BLaER1 treated with 17β-estradiol and CSF1 and Interleukin-3, amounts not matched to agents 10 nM and 100 nM (cell line): ENCODE results near the gene IPO5.

Experiments used
- H3K27ac ChIP-seq, 11 experiments: shearing (Covaris generic); formaldehyde crosslinking; 2 replicates each; pipeline ENCODE4 v1.8.1; 2022
- H3K27me3 ChIP-seq, 11 experiments: shearing (Covaris generic); formaldehyde crosslinking; 2 replicates each; pipeline ENCODE4 v1.8.1; 2022
- H3K36me3 ChIP-seq, 11 experiments: shearing (Covaris generic); formaldehyde crosslinking; 2 replicates each; pipeline ENCODE4 v1.8.1; 2022
- H3K4me1 ChIP-seq, 10 experiments: shearing (Covaris generic); formaldehyde crosslinking; 2 replicates each; pipeline ENCODE4 v1.8.1; 2022
- H3K4me2 ChIP-seq, 11 experiments: shearing (Covaris generic); formaldehyde crosslinking; 2 replicates each; pipeline ENCODE4 v1.8.1; 2022
- H3K4me3 ChIP-seq, 10 experiments: shearing (Covaris generic); formaldehyde crosslinking; 2 replicates each; pipeline ENCODE4 v1.8.1; 2022
- H3K9ac ChIP-seq, 11 experiments: shearing (Covaris generic); formaldehyde crosslinking; 2 replicates each; pipeline ENCODE4 v1.8.1; 2022
- H3K9me3 ChIP-seq, 11 experiments: shearing (Covaris generic); formaldehyde crosslinking; replicated peaks in 1 of 11; 2 replicates each; pipeline ENCODE4 v1.8.1; 2022
- H4K20me1 ChIP-seq, 11 experiments: shearing (Covaris generic); formaldehyde crosslinking; 2 replicates each; pipeline ENCODE4 v1.8.1; 2022
- Cebpa-rat ChIP-seq, 11 experiments: shearing (Covaris generic); IDR thresholded peaks; 2 replicates each; pipeline ENCODE4 v1.8.1; 2022

Gene IPO5

DNA sequence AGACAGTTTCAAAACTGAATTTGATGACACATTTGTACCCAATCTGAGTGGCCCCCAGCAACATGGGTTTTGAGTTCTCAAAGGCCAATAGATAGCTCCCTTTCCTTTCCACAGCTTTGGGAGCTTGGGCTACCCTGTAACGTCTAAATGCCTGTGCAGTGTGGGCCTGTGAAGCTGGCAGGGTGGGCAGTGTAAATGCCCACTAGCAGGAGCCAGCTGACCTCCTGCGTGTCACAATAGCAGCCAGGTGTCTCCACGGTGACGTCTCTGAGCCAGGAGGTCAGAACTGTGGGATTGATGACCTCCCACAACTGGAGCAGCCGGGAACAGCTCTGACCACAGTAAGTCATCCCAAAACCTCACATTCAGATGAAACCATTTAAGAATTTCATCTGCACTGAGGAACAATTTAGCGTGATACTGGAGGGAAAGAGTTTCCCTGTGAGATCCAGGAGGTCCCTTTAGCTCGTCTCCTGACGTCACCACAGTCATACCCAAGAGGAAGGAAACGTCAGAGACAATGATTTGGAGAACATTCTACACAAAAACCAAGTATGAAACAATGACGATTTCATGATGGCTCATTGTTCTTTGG lies at the start of gene IPO5:
Gene IPO5 (plus strand): TSS at position 300 of the 595 bp plus-strand sequence. CDS start 23,022 bp downstream, outside the sequence.
- H3K4me2 ChIP-seq: peak within 1 kb of the TSS in 5 of 11 experiments; percentile 11 to 34 (median 24); a peak in 3 of 22 replicates
- no peak within 1 kb of the TSS for H3K9ac ChIP-seq
- no peak within 1 kb of the TSS for H3K27ac ChIP-seq
- no peak for TF ChIP-seq Cebpa-rat (IDR thresholded peaks at IDR 0.05)
- no peaks in the 10 kb centered on the region for H4K20me1 ChIP-seq
- H3K4me3 ChIP-seq: no peak within 1 kb of the TSS
- H3K9me3 ChIP-seq: peaks cover 17 to 34% (median 24%) of the 10 kb centered on the region in 11 experiments; a peak in 21 of 22 replicates
- no peaks in the 10 kb centered on the region for H3K27me3 ChIP-seq
- peaks cover 0 to 14% (median 3%) of the 10 kb centered on the region in 10 experiments; a peak in 7 of 20 replicates for H3K4me1 ChIP-seq
- H3K36me3 ChIP-seq: no peaks in the 10 kb centered on the region

DNA sequence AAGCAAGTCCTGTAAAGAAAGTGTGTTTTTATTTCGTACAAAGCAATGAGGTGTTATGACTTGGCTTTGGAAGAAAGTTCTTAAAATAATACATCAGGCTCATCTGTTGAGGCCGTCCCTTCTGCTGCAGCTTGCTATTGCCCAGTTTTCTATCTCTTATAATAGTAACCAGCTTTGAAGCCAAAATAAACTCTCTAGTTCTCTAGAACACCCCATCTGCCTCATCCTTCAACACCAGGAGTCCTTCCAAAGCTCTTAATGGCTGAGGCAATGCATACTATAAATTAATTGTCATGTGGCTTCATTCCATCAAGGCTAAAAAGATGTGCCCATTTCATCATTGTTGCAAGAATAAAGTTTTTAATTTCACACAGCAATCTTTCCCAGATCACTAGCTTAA lies 49.4 kb upstream of the IPO5 start:
- Histone ChIP-seq H4K20me1 (no peaks in the 10 kb centered on the region), H3K4me3 (no peak overlapping the region), H3K27ac (no peak overlapping the region), H3K27me3 (no peaks in the 10 kb centered on the region), H3K9ac (no peak overlapping the region), H3K9me3 (peaks cover 0 to 20% (median 0%) of the 10 kb centered on the region in 11 experiments; a peak in 6 of 22 replicates), H3K4me1 (0 out of 20 replicates have a peak, but pooled peaks cover 0 to 6% (median 0%) of the 10 kb centered on the region in 10 experiments), H3K4me2 (no peak overlapping the region), H3K36me3 (no peaks in the 10 kb centered on the region)
- no peak for TF ChIP-seq Cebpa-rat (IDR thresholded peaks at IDR 0.05)

DNA sequence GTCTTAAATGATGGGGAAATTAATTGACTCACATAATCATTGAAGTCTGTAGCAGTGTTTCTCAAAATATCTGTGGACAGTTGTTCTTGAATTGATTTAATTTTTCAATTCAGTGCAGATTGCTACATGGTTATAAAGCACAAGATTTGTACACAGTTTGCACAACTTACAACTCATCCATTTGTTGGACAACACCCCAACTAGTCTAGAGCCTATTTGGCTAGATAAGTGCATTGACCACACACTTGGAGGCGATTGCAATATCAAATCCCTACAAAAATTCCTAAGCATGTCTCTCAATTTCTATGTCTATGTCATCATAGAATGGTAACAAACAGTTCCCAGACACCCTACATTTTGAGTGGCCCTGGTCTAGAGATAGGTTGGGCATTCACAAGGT lies 48.0 kb upstream of the IPO5 start:
- Histone ChIP-seq H3K4me1 (0 out of 20 replicates have a peak, but pooled peaks cover 0 to 6% (median 0%) of the 10 kb centered on the region in 10 experiments), H3K9ac (no peak overlapping the region), H3K9me3 (peaks cover 0 to 21% (median 1%) of the 10 kb centered on the region in 11 experiments; a peak in 7 of 22 replicates), H3K27ac (no peak overlapping the region), H3K36me3 (no peaks in the 10 kb centered on the region), H4K20me1 (no peaks in the 10 kb centered on the region), H3K27me3 (no peaks in the 10 kb centered on the region), H3K4me2 (no peak overlapping the region), H3K4me3 (no peak overlapping the region)
- no peak for TF ChIP-seq Cebpa-rat (IDR thresholded peaks at IDR 0.05)

DNA sequence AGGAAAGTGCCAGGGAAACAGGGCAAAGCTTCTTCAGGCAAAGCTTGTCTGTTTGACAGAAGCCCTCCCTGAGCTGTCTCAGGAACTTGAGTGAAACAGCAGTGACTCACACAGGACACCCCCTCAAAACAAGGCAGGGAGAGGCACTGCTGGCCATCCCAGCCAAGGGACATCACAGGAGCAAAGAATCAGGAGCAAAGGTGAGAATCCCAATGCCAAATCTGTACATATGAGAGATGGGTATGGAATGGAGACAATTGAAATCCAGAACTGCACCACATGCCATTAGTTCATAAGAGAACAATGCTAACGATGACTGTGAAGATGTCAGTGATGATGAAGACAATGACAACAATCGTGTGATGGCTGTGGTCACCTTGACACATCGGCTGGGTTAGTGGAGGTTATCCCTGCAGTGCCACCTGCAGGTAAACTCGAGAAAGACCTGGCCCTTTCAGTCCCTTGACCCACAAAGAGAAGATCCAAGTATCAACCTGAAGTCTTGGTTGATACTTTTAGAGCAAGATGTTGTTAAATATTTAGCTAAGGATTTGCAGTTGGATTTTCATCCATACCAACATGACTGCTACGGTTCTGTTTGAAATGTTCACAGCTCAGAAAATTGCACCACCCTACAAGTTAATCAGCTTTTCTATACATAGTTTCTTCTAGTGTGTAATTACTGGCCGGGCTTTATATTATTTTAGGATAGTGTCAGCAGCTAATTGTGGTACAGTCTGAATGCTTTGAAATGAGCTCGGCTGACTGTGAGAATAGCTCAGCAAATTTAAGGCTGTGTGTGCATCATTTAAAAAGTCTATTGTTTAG lies 42.0 kb upstream of the IPO5 start:
- H3K4me2 ChIP-seq: no peak overlapping the region
- H3K9ac ChIP-seq: no peak overlapping the region
- peaks cover 18 to 49% (median 32%) of the 10 kb centered on the region in 11 experiments; a peak in 21 of 22 replicates for H3K9me3 ChIP-seq
- H3K4me3 ChIP-seq: no peak overlapping the region
- H3K27me3 ChIP-seq: no peaks in the 10 kb centered on the region
- H3K4me1 ChIP-seq: 0 out of 20 replicates have a peak, but pooled peaks cover 0 to 6% (median 0%) of the 10 kb centered on the region in 10 experiments
- H3K36me3 ChIP-seq: no peaks in the 10 kb centered on the region
- no peak overlapping the region for H3K27ac ChIP-seq
- no peak for TF ChIP-seq Cebpa-rat (IDR thresholded peaks at IDR 0.05)
- no peaks in the 10 kb centered on the region for H4K20me1 ChIP-seq

DNA sequence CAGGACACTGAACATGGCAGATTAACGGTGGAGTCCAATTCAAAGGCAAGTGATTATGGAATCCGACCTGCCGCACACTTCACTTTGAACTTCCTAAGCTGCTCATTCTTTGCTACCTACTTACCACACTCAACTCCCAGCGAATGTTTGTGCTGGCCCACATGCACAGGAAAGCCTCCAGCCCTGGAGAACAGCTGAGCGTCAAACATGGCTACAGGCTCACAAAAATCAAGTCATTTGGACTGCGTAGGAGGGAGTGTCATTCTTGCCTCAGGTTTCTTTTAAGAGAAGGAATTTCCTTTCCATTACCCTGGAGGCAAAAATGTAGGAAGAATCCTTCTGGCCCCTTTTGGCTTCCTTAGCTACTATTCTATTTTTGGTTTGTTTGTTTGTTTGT lies 41.3 kb upstream of the IPO5 start:
- Histone ChIP-seq H3K4me2 (no peak overlapping the region), H3K27ac (no peak overlapping the region), H3K36me3 (no peaks in the 10 kb centered on the region), H3K9ac (no peak overlapping the region), H4K20me1 (no peaks in the 10 kb centered on the region), H3K9me3 (peaks cover 19 to 54% (median 34%) of the 10 kb centered on the region in 11 experiments; a peak in 21 of 22 replicates), H3K27me3 (no peaks in the 10 kb centered on the region), H3K4me1 (0 out of 20 replicates have a peak, but pooled peaks cover 0 to 6% (median 0%) of the 10 kb centered on the region in 10 experiments), H3K4me3 (no peak overlapping the region)
- no peak for TF ChIP-seq Cebpa-rat (IDR thresholded peaks at IDR 0.05)

DNA sequence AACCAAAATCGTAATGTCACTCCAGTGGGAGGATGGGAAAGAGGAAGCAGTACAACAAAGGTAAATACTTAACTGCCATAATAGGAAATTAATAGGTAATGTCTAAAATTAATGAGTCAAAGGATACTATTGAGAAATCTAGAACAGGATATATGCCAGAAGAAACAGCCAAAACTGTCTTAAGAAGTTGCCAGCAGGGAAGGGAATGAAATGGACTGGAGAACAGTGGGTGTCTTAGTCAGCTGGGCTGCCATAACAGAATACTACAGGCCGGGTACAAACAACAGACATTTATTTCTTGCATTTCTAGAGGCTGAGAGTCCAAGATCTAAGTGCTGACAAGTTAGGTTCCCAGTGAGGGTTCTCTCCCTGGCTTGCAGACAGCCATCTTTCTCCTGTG lies 40.3 kb upstream of the IPO5 start:
- no peak for TF ChIP-seq Cebpa-rat (IDR thresholded peaks at IDR 0.05)
- no peak overlapping the region for H3K4me3 ChIP-seq
- H3K36me3 ChIP-seq: no peaks in the 10 kb centered on the region
- no peaks in the 10 kb centered on the region for H3K4me1 ChIP-seq
- no peak overlapping the region for H3K27ac ChIP-seq
- H3K27me3 ChIP-seq: no peaks in the 10 kb centered on the region
- no peaks in the 10 kb centered on the region for H4K20me1 ChIP-seq
- peaks cover 19 to 53% (median 34%) of the 10 kb centered on the region in 11 experiments; a peak in 21 of 22 replicates for H3K9me3 ChIP-seq
- H3K4me2 ChIP-seq: no peak overlapping the region
- H3K9ac ChIP-seq: no peak overlapping the region

DNA sequence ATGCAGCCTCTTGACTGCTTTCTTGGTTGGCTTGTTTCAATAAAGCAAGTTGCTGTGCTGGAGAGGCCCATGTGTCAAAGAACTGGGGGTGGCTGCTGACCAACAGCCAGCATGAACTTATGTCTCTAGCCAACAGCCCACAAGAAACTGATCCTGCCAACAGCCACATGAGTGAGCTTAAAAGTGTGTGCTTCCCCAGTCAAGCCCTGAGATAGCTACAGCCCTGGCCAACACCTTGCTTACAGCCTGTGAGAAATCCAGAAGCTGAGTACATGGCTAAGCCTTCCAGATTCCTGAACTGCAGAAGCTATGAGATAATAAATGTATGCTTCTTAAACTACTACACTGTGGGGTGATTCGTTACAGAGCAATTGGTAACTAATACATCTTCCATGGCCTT lies 38.9 kb upstream of the IPO5 start:
- no peak overlapping the region for H3K4me2 ChIP-seq
- TF ChIP-seq Cebpa-rat (IDR thresholded peaks at IDR 0.05): no peak
- H3K27ac ChIP-seq: no peak overlapping the region
- no peaks in the 10 kb centered on the region for H3K4me1 ChIP-seq
- H4K20me1 ChIP-seq: no peaks in the 10 kb centered on the region
- no peak overlapping the region for H3K9ac ChIP-seq
- H3K27me3 ChIP-seq: no peaks in the 10 kb centered on the region
- no peaks in the 10 kb centered on the region for H3K36me3 ChIP-seq
- H3K9me3 ChIP-seq: peaks cover 26 to 56% (median 41%) of the 10 kb centered on the region in 11 experiments; a peak in 21 of 22 replicates
- no peak overlapping the region for H3K4me3 ChIP-seq

DNA sequence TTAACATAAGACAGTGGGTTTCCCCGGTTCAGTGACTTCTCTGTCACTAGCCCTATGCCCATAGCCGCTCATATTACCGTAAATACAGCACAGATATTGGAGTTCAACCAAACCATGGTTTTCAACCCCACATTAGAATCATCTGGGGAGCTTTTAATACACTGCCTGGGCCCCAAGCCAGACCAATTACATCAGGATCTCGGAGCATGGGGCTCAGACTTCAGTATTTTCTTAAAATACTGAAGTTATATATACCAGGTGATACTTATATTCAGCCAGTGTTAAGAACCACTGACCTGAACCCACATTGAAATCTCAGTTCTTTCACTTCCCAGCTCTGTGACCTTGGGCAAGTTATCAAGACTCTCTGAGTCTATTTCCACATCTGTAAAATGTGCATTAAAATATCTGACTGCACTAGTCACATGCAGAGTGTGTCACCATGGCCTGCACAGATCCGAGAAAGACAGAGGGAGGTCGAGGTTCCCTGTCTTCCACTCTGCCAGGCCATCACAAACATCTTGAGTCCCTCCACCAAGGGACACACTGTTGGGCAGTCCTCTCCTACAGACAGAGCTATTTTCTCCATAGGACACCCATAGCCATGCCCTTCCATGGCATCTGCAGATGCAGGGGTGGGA lies 32.2 kb upstream of the IPO5 start:
- no peak overlapping the region for H3K9ac ChIP-seq
- H3K9me3 ChIP-seq: peaks cover 2 to 35% (median 15%) of the 10 kb centered on the region in 11 experiments; a peak in 18 of 22 replicates
- no peaks in the 10 kb centered on the region for H3K27me3 ChIP-seq
- H3K4me2 ChIP-seq: no peak overlapping the region
- TF ChIP-seq Cebpa-rat (IDR thresholded peaks at IDR 0.05): no peak
- H3K4me1 ChIP-seq: no peaks in the 10 kb centered on the region
- no peak overlapping the region for H3K4me3 ChIP-seq
- no peaks in the 10 kb centered on the region for H4K20me1 ChIP-seq
- H3K27ac ChIP-seq: no peak overlapping the region
- H3K36me3 ChIP-seq: no peaks in the 10 kb centered on the region

DNA sequence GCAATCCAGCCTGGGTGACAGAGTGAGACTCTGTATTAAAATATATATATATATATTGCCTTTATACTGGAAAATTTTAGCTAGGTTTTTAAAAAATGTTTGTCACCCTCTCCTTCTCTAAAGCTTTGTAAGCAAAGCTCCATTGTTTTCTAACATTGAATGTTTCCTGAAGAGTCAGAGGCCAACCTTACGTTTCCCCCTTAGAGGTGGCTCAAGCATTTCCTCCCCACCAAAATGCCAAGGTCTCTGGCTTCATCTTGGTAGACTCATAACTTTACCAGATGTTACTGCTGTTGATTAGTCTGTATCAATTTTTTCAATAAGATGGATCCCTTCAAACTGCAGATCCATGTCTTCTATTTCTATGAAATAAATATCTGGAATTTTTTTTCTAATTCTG lies 25.2 kb upstream of the IPO5 start:
- H3K4me3 ChIP-seq: no peak overlapping the region
- no peak overlapping the region for H3K27ac ChIP-seq
- H3K27me3 ChIP-seq: no peaks in the 10 kb centered on the region
- no peaks in the 10 kb centered on the region for H3K36me3 ChIP-seq
- no peak overlapping the region for H3K9ac ChIP-seq
- no peaks in the 10 kb centered on the region for H4K20me1 ChIP-seq
- H3K9me3 ChIP-seq: no peaks in the 10 kb centered on the region
- no peak for TF ChIP-seq Cebpa-rat (IDR thresholded peaks at IDR 0.05)
- H3K4me2 ChIP-seq: no peak overlapping the region
- no peaks in the 10 kb centered on the region for H3K4me1 ChIP-seq
